H1 (cell line): Measurements from ENCODE around the gene GUCY1A2. TPM values are rescaled to one million over a fixed set of nuclear protein-coding genes. Genes with fewer than 3 reads are reported as not detected.
A peak's percentile ranks its signal among the peaks of the same experiment; 100 is the strongest.

Experiments used
- CBX8 ChIP-seq: fragments of 300-800, 300-1000 bp; sonication (generic); IDR thresholded peaks from 2 replicates; pipeline ENCODE4 v1.7.1; 2016; ENCODE audit warnings: low read depth, low read length, borderline replicate concordance
- CHD1 ChIP-seq: IDR thresholded peaks from 2 replicates; pipeline ENCODE4 v1.6.1; 2012; ENCODE audit warnings: low read depth, low read length, improper control_type of control experiment
- CHD2 ChIP-seq: IDR thresholded peaks from 2 replicates; pipeline ENCODE4 v1.6.1; 2012; ENCODE audit warnings: low read length, improper control_type of control experiment
- E2F6 ChIP-seq: IDR thresholded peaks from 2 replicates; pipeline ENCODE4 v1.6.1; 2012; ENCODE audit warnings: inconsistent platforms
- EGR1 ChIP-seq: IDR thresholded peaks from 2 replicates; pipeline ENCODE4 v1.6.1; 2011; ENCODE audit warnings: low read depth, low read length, borderline replicate concordance
- GABPA ChIP-seq: IDR thresholded peaks from 2 replicates; pipeline ENCODE4 v1.6.1; 2011; ENCODE audit warnings: mild to moderate bottlenecking, low read length, moderate library complexity, borderline replicate concordance; ENCODE audit not compliant: insufficient read depth
- GTF2F1 ChIP-seq: IDR thresholded peaks from 2 replicates; pipeline ENCODE4 v1.6.1; 2012; ENCODE audit warnings: low read depth, low read length, improper control_type of control experiment, borderline replicate concordance
- JUN ChIP-seq: IDR thresholded peaks from 2 replicates; pipeline ENCODE4 v1.6.1; 2011; ENCODE audit warnings: low read depth, mild to moderate bottlenecking, improper control_type of control experiment, low read length
- KDM1A ChIP-seq: fragments of 200-600, 300-600 bp; sonication (generic); IDR thresholded peaks from 2 replicates; pipeline ENCODE4 v1.7.1; 2016; ENCODE audit warnings: mild to moderate bottlenecking, low read length, borderline replicate concordance
- KDM4A ChIP-seq: IDR thresholded peaks from one replicate; pipeline ENCODE4 v1.7.1; 2012; ENCODE audit warnings: low read depth, mild to moderate bottlenecking, moderate library complexity, low read length, inconsistent platforms; ENCODE audit not compliant: severe bottlenecking
- PHF8 ChIP-seq: fragments of 200-600 bp; sonication (generic); conservative IDR thresholded peaks from 2 replicates; pipeline ENCODE4 v1.7.1; 2012; ENCODE audit warnings: low read depth, mild to moderate bottlenecking, inconsistent platforms, low read length, moderate library complexity
- POLR2A ChIP-seq, 2 experiments: IDR thresholded peaks; 1 replicate in 1 of 2; 2 replicates in 1 of 2; pipeline ENCODE4 v1.6.1; 2011; ENCODE audit warnings: low read depth in 2 of 2, low read length in 2 of 2, mild to moderate bottlenecking in 2 of 2; ENCODE audit errors: control extremely low read depth in 1 of 2
- POU5F1 ChIP-seq: IDR thresholded peaks from 2 replicates; pipeline ENCODE4 v1.6.1; 2011; ENCODE audit warnings: low read depth, mild to moderate bottlenecking, low read length, moderate library complexity
- RAD21 ChIP-seq, 2 experiments: IDR thresholded peaks in 1 of 2; conservative IDR thresholded peaks in 1 of 2; 2 replicates each; pipeline ENCODE4 v1.6.1; 2011; ENCODE audit warnings: low read depth in 2 of 2, low read length in 2 of 2, improper control_type of control experiment in 1 of 2, inconsistent platforms in 1 of 2, mild to moderate bottlenecking in 1 of 2, moderate library complexity in 1 of 2
- SIRT6 ChIP-seq: IDR thresholded peaks from one replicate; pipeline ENCODE4 v1.7.1; 2012; ENCODE audit warnings: low read length, inconsistent platforms
- SIX5 ChIP-seq: IDR thresholded peaks from 2 replicates; pipeline ENCODE4 v1.6.1; 2011; ENCODE audit warnings: mild to moderate bottlenecking, low read depth, low read length
- SP4 ChIP-seq: IDR thresholded peaks from 2 replicates; pipeline ENCODE4 v1.6.1; 2012; ENCODE audit warnings: low read length, inconsistent platforms
- TAF7 ChIP-seq: optimal IDR thresholded peaks from 2 replicates; pipeline ENCODE3; 2011; ENCODE audit warnings: low read depth, mild to moderate bottlenecking, inconsistent platforms, low read length, moderate library complexity, borderline replicate concordance
- TBP ChIP-seq: IDR thresholded peaks from 2 replicates; pipeline ENCODE4 v1.6.1; 2011; ENCODE audit warnings: low read depth, low read length, improper control_type of control experiment
- polyA plus RNA-seq, 7 experiments: library from polyadenylated mRNA; depleted of rRNA in 3 of 7; stranded (reverse) in 5 of 7; unstranded in 2 of 7; fragments of >200 nt in 5 of 7; fragments of 200-250 nt in 2 of 7; gene quantifications; 1 replicate in 5 of 7; 2 replicates in 1 of 7; 4 replicates in 1 of 7; pipeline versions ENCODE4 v1.2.1 to v1.2.3, GENCODE V29; 2011 to 2013; ENCODE audit warnings: missing spikeins in 2 of 7, mixed read lengths in 2 of 7
- total RNA-seq: library from RNA; stranded (reverse); fragmentation: NEBNext Ultra II Directional; extraction: Animal tissue kit (Norgen Biotek cat#: 25700); gene quantifications from 2 replicates; pipeline ENCODE4 v1.2.1, GENCODE V29; 2021
- TF ChIP-seq, protein P1 (sequence below): IDR thresholded peaks from 2 replicates; pipeline ENCODE4 v1.6.1; 2011; ENCODE audit warnings: low read depth, mild to moderate bottlenecking, low read length; ENCODE audit not compliant: insufficient read depth

Gene GUCY1A2
- total and polyA plus RNA-seq, 2 of the 8 experiments (the other 6 are each of a cell fraction or from before 2014, with no cell fraction given), result 0.11 to 1.9 TPM

DNA sequence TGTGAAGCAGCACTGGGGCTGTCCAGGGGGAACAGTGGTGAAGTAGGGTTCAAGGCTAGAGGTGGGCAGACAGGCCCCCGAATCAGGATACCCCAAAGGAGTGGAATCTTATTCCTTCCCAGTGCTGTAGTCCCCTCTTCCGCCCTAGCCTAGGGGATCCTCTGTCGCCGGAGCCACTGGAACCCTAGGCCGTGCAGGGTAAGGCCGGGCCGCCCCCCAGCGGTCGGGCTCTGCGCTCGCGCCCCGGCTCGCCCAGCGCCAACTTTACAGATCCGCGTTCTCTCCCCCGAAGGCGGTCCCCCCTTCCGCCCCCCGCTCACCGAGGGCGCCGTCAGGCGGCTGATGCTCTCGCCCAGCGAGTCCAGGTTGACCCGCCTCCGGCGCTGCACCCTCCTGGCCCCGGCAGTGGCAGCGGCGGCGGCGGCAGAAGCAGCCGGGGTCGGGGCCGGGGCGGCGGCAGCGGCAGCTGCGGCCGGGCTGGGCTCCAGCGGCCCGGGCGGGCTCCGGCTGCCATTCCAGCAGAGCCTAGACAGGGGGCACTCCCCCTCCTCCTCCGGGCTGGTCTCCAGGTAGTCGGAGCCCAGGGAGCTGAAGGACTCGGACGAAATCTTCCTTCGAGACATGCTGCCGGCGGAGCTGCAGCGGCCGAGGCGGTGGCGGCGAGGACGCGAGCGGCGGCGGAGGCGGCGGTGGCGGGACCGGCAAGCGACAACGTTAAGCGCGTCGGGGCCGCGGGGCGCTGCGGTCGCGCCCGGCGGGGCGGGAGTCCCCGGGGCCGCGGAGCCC, 650 bp downstream of the GUCY1A2 start (continued):
- TF ChIP-seq SP4 (no peak), POLR2A (IDR thresholded peaks at IDR 0.05; ENCODE audit: control extremely low read depth in 1 of 2, low read depth in 2 of 2, low read length in 2 of 2) (no peak), SIX5 (no peak), RAD21 (IDR thresholded peaks at IDR 0.05 in 1 of 2, conservative IDR thresholded peaks at IDR 0.05 in 1 of 2; ENCODE audit: low read depth in 2 of 2, low read length in 2 of 2) (peak; percentile 82 to 85), PHF8 (no peak; the same call in 1 of the 2 replicates), GTF2F1 (no peak), GABPA (peak; percentile 28; the same call in 1 of the 2 replicates), SIRT6 (no peak), EGR1 (0 out of 2 replicates have a peak, but pooled peaks have one; percentile 16), E2F6 (no peak), CBX8 (no peak), CHD2 (no peak), JUN (no peak), KDM4A (peak; percentile 23), TBP (peak; percentile 36; the same call in 1 of the 2 replicates), TAF7 (peak; percentile 33), KDM1A (0 out of 2 replicates have a peak, but pooled peaks have one; percentile 1), CHD1 (no peak), POU5F1 (no peak)
- TF ChIP-seq, protein P1, sequence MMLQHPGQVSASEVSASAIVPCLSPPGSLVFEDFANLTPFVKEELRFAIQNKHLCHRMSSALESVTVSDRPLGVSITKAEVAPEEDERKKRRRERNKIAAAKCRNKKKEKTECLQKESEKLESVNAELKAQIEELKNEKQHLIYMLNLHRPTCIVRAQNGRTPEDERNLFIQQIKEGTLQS, result no peak
